Measurements from ENCODE around the gene GLI1. TPM values are rescaled to one million over a fixed set of nuclear protein-coding genes. Genes with fewer than 3 reads are reported as not detected.

The GLI1 gene
- total RNA-seq, 1 experiment from 2014 or later = 6.4 TPM

- in situ Hi-C loops (cut with HindIII; ENCODE audit: low sequenced_read_pairs) = no loop called here
- DNase-seq (ENCODE audit: low spot score) = no peak
These were observed 2.7 kb upstream of the GLI1 start for GRCh38 chr12:57456737-57457490.

GRCh38 chr12:57458665-57459054 is 925 bp upstream of the GLI1 start:
- DNase-seq (ENCODE audit: low spot score) = no peak
- in situ Hi-C loops (cut with HindIII; ENCODE audit: low sequenced_read_pairs) = no loop called here

- in situ Hi-C loops (cut with HindIII; ENCODE audit: low sequenced_read_pairs) = no loop called here
These were observed 383 bp upstream of the GLI1 start for GRCh38 chr12:57459055-57459749.

GRCh38 chr12:57460468-57460784 is 841 bp downstream of the GLI1 start:
- DNase-seq (ENCODE audit: low spot score) = no peak
- in situ Hi-C loops (cut with HindIII; ENCODE audit: low sequenced_read_pairs) = no loop called here

More at GRCh38 chr12:57459055-57459749, 383 bp upstream of the GLI1 start:
- peak; percentile 94 for DNase-seq (ENCODE audit: low spot score)

DNA sequence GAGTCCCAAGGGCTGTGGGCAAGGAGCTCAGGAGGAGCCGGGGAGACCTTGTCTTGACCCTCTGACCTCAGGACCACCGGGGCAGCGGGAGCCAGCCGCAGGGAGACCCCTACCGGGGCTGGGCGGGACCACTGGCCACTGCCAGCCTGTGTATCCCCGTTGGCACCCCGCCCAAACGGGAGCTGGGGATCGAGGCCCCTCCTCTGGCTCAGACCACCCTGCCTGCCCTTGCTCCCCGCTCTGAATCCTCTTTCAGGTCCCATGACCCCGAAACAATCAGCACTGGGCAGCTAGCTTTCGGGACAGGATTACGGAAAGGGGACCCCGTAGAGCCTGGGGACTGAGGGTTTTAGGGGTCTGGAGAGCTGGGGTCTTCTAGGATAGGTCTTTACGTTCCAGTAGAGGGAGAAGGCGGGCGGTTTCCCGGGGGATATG is 1.3 kb downstream of the GLI1 start:
- DNase-seq (ENCODE audit: low spot score) = no peak
- in situ Hi-C loops (cut with HindIII; ENCODE audit: low sequenced_read_pairs) = no loop called here

DNA sequence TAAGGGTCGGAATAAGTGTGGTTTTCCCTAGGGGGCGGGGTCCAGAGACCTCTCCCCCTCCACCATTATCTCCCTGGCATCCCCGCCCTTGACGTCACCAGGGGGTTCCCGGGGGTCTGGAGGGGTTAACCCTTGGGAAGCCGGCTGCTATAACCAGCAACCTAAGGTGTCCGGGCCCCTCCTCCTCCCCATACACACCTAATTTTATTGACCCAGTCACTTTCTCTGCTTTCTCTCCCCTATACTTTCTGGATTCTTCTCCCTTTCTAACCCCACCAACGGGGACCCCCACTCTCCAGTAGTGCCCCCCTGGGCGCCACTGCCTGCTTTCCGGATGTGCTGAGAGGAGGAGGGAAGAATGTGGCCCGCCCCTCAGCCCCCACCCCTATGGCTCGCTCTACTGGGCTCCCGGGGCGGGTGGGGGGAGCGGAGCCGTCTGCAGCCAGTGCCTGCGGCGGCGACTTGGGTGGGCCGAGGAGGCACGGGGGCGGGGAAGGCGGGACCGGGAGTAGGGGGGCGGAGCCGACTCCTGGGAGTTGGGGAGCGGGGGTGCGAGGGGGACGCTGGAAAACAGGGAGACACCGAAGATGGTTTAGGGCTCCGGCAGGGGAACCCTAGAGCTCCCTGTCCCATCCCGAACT is 1.8 kb downstream of the GLI1 start:
- DNase-seq (ENCODE audit: low spot score) = peak; percentile 65
- in situ Hi-C loops (cut with HindIII; ENCODE audit: low sequenced_read_pairs) = no loop called here

GRCh38 chr12:57461917-57462250 is 2.3 kb downstream of the GLI1 start:
- in situ Hi-C loops (cut with HindIII; ENCODE audit: low sequenced_read_pairs) = no loop called here
- DNase-seq (ENCODE audit: low spot score) = no peak

- in situ Hi-C loops (cut with HindIII; ENCODE audit: low sequenced_read_pairs) = no loop called here
- DNase-seq (ENCODE audit: low spot score) = peak; percentile 92
These were observed 2.8 kb downstream of the GLI1 start for GRCh38 chr12:57462251-57462911.

DNA sequence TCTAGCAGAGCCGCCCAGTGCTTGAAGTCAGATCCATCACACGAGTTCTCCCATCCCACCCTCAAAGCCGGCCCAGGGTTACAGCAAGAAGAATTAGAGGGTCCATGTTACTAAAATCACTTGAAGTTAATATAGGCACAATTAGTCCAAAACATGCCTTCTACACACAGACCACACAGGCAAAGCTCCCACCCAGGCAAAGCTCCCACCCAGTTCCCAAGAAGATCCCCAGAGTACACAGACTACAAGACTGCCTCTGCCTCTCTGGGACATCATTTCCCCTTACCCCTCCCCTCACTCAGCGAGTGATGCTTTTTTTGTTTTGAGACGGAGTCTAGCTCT is 3.3 kb downstream of the GLI1 start:
- in situ Hi-C loops (cut with HindIII; ENCODE audit: low sequenced_read_pairs) = no loop called here
- DNase-seq (ENCODE audit: low spot score) = no peak

DNA sequence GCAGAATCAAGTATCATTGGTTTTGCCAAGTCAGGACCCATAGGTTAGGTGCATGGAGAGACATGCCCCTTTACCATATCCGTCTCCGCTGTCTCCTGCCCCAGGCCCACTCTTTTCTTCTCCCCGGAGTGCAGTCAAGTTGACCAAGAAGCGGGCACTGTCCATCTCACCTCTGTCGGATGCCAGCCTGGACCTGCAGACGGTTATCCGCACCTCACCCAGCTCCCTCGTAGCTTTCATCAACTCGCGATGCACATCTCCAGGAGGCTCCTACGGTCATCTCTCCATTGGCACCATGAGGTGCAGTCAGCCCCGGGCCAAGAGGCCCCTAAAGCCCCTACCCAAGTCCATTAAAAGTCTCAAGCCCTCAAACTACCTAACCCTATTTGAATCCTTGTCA is 5.0 kb downstream of the GLI1 start:
- in situ Hi-C loops (cut with HindIII; ENCODE audit: low sequenced_read_pairs) = no loop called here
- DNase-seq (ENCODE audit: low spot score) = no peak

GRCh38 chr12:57465030-57465746 is 5.6 kb downstream of the GLI1 start:
- no peak for DNase-seq (ENCODE audit: low spot score)
- in situ Hi-C loops (cut with HindIII; ENCODE audit: low sequenced_read_pairs) = no loop called here

DNA sequence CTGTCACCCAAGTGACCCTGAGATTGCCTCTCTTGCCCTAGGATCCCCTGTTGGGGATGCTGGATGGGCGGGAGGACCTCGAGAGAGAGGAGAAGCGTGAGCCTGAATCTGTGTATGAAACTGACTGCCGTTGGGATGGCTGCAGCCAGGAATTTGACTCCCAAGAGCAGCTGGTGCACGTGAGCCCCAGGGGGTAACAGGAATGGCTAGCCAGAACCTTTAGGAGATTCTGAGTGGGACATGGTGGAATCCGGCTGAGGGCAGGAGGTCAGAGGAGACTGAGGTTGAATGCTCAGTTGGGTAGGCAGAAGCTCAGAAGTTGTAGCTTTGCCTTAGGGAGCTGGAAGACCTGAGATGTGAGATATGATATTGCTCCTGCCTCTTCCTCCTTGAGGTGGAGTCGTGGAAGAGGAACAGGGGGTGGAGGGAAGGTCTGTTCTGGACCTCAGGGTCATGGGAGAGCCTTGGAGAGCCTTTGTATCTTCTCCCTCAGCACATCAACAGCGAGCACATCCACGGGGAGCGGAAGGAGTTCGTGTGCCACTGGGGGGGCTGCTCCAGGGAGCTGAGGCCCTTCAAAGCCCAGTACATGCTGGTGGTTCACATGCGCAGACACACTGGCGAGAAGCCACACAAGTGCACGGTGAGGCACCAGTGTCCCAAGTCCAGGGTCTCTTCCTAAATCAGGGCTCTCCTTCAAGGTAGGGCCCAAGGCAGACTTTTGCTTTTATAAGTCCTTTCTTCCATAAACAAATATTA is 6.3 kb downstream of the GLI1 start:
- no peak for DNase-seq (ENCODE audit: low spot score)
- in situ Hi-C loops (cut with HindIII; ENCODE audit: low sequenced_read_pairs) = no loop called here

DNA sequence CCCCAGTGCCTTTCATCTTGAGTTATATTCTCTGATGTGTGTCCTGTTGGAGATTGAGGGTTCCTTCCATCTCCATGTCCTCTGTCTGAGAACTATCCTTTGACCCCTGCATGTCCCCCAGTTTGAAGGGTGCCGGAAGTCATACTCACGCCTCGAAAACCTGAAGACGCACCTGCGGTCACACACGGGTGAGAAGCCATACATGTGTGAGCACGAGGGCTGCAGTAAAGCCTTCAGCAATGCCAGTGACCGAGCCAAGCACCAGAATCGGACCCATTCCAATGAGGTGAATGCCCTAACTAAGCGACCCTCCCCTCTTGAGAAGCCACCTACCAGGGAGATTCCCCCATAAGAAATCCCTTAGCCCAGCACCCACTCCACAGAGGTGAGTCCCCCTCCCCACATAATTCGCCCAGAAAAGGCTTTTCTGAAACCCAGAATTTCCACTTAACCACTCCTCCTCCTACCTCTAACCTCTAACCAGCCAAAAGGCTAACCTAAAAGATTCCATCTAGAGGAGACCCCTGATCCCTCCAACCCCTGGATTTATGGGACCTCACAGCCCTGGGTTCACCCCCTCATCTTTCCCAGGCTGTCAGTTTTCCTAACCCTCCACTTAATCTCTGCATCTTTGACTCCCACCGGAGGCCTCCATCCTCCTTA is 7.8 kb downstream of the GLI1 start:
- in situ Hi-C loops (cut with HindIII; ENCODE audit: low sequenced_read_pairs) = no loop called here
- DNase-seq (ENCODE audit: low spot score) = no peak

- no peak for DNase-seq (ENCODE audit: low spot score)
- in situ Hi-C loops (cut with HindIII; ENCODE audit: low sequenced_read_pairs) = no loop called here
These were observed 8.3 kb downstream of the GLI1 start for GRCh38 chr12:57467915-57468314.

- in situ Hi-C loops (cut with HindIII; ENCODE audit: low sequenced_read_pairs) = no loop called here
- no peak for DNase-seq (ENCODE audit: low spot score)
These were observed 9.9 kb downstream of the GLI1 start for GRCh38 chr12:57469296-57470164.

GRCh38 chr12:57470286-57470969 is 10.8 kb downstream of the GLI1 start:
- in situ Hi-C loops (cut with HindIII; ENCODE audit: low sequenced_read_pairs) = no loop called here
- no peak for DNase-seq (ENCODE audit: low spot score)

Data from G401 (cell line).